HepG2 (cell line): ENCODE results near the gene TMEM221.

Experiments
- CTCF ChIP-seq: sonication (generic); formaldehyde crosslinking; IDR thresholded peaks from 2 replicates; pipeline ENCODE4 v1.5.0; 2020; ENCODE audit warnings: mild to moderate bottlenecking, missing genetic modification reagents, moderate library complexity
- KLF6 ChIP-seq: IDR thresholded peaks from 2 replicates; pipeline ENCODE4 v1.8.0; 2016; ENCODE audit warnings: missing biosample characterization, missing genetic modification reagents
- ZBTB34 ChIP-seq: sonication (generic); formaldehyde crosslinking; IDR thresholded peaks from 2 replicates; pipeline ENCODE4 v1.8.0; 2022; ENCODE audit warnings: mild to moderate bottlenecking, missing genetic modification reagents
- ZBTB40 ChIP-seq, 2 experiments: fragments of 450-650 bp in 1 of 2; sonication (generic) in 1 of 2; formaldehyde crosslinking in 1 of 2; IDR thresholded peaks; 2 replicates each; pipeline versions ENCODE4 v1.6.1 to v1.8.0; 2016 to 2022; ENCODE audit warnings: antibody characterized with exemption in 1 of 2, mild to moderate bottlenecking in 1 of 2, missing genetic modification reagents in 1 of 2
- ZNF121 ChIP-seq: sonication (generic); formaldehyde crosslinking; IDR thresholded peaks from 2 replicates; pipeline ENCODE4 v1.5.0; 2020; ENCODE audit warnings: mild to moderate bottlenecking, missing genetic modification reagents
- ZNF670 ChIP-seq: sonication (generic); formaldehyde crosslinking; IDR thresholded peaks from 2 replicates; pipeline ENCODE4 v1.8.0; 2022; ENCODE audit warnings: mild to moderate bottlenecking, missing genetic modification reagents, borderline replicate concordance

GRCh38 chr19:17389288-17389687, 59.2 kb downstream of the TMEM221 start:
- TF ChIP-seq CTCF (CRISPR knock-in tag) (no peak), ZBTB34 (CRISPR knock-in tag) (no peak), ZBTB40 (IDR thresholded peaks at IDR 0.05) (no peak), ZBTB40 (CRISPR knock-in tag; IDR thresholded peaks at IDR 0.05) (no peak), ZNF121 (CRISPR knock-in tag) (no peak), KLF6 (CRISPR knock-in tag) (no peak), ZNF670 (CRISPR knock-in tag) (no peak)
